ENCODE results near the gene MUC21.

DNA sequence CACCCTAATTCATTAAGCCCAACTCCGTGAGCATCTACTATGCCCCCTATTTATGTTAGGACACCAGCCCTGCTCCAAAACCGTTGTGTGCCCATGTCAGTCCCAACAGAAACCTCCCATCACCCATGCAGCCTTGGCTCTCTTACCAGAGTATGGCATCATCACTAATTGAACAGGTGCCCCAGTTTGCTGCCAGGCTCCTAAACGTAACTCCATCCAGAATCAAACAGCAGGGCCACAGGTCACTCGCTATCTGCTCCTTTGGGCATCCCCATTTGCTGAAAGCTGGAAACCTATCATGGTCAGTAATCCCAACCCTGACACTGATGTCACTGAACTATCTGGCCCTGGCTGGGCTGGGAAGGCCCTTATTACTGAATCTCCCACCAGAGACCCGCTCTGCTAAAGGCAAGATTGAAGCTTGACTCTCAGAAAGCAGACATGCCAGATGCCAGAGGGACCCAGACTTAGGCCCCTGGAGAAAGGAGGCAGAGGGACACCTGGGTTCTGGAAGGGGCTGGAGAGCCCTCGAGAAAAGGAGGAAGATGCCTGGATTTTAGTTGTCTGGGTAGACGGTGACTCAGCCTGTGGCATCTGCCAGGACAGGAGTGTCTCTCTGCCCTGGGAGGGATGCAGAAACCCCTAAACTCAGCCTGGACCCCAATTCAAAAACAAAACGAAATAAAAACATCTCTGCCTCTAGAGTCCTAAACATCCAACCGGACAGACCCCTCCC, 28.7 kb upstream of the MUC21 start:
- TF ChIP-seq, protein P1, sequence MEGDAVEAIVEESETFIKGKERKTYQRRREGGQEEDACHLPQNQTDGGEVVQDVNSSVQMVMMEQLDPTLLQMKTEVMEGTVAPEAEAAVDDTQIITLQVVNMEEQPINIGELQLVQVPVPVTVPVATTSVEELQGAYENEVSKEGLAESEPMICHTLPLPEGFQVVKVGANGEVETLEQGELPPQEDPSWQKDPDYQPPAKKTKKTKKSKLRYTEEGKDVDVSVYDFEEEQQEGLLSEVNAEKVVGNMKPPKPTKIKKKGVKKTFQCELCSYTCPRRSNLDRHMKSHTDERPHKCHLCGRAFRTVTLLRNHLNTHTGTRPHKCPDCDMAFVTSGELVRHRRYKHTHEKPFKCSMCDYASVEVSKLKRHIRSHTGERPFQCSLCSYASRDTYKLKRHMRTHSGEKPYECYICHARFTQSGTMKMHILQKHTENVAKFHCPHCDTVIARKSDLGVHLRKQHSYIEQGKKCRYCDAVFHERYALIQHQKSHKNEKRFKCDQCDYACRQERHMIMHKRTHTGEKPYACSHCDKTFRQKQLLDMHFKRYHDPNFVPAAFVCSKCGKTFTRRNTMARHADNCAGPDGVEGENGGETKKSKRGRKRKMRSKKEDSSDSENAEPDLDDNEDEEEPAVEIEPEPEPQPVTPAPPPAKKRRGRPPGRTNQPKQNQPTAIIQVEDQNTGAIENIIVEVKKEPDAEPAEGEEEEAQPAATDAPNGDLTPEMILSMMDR (IDR thresholded peaks at IDR 0.05): no peak
- no peak for TF ChIP-seq POLR2AphosphoS5 (IDR thresholded peaks at IDR 0.05)

All from gastroesophageal sphincter (tissue), 3 donors.